Naive thymus-derived CD4-positive, alpha-beta T cell (primary cell): ENCODE data around the gene SLC37A1. TPM values are rescaled to one million over a fixed set of nuclear protein-coding genes. Genes with fewer than 3 reads are reported as not detected.

Experiments used
- ATAC-seq: fragments of 150-1000 bp; cut with Tn5 transposase; 2 replicates; pipeline ENCODE4 v1.10.0; 2021; ENCODE audit warnings: mild to moderate bottlenecking, moderate library complexity
- CTCF ChIA-PET: fragments of 350-600 bp; sonication (Branson Sonifier 250); formaldehyde crosslinking; loops from one replicate; lab custom pipeline; 2021; ENCODE audit warnings: antibody characterized with exemption; lab: Charles Lee
- POLR2A ChIA-PET: fragments of 350-600 bp; sonication (Branson Sonifier 250); formaldehyde crosslinking; loops from one replicate; lab custom pipeline; 2021; ENCODE audit warnings: antibody characterized with exemption, inconsistent platforms; lab: Charles Lee
- DNase-seq, 9 donors: peaks; one replicate each; pipeline versions ENCODE4 v3.0.0 to v3.0.0-alpha.2; 2020 to 2022; ENCODE audit warnings: mixed read lengths in 1 of 9
- H3K27ac ChIP-seq: one replicate; pipeline ENCODE4 v1.7.0; 2013; ENCODE audit warnings: mild to moderate bottlenecking, low read depth, low read length, moderate library complexity
- H3K27me3 ChIP-seq, 2 donors: one replicate each; pipeline ENCODE4 v1.7.0; 2013; ENCODE audit warnings: low read length in 2 of 2, mild to moderate bottlenecking in 2 of 2, moderate library complexity in 2 of 2; ENCODE audit not compliant: control insufficient read depth in 2 of 2, insufficient read depth in 2 of 2
- H3K36me3 ChIP-seq, 3 experiments: 1 replicate in 2 of 3; 2 replicates in 1 of 3; pipeline ENCODE4 v1.7.0; 2013; ENCODE audit warnings: low read length in 3 of 3, mild to moderate bottlenecking in 3 of 3, moderate library complexity in 1 of 3; ENCODE audit not compliant: insufficient read depth in 3 of 3, control insufficient read depth in 2 of 3
- H3K4me1 ChIP-seq, 2 donors: one replicate each; pipeline ENCODE4 v1.7.0; 2013; ENCODE audit warnings: low read length in 2 of 2, mild to moderate bottlenecking in 2 of 2, moderate library complexity in 1 of 2; ENCODE audit not compliant: control insufficient read depth in 2 of 2, insufficient read depth in 2 of 2
- H3K4me3 ChIP-seq: 2 replicates; pipeline ENCODE4 v1.7.0; 2013; ENCODE audit warnings: mild to moderate bottlenecking, low read length
- H3K9me3 ChIP-seq, 3 experiments: 1 replicate in 2 of 3; 2 replicates in 1 of 3; pipeline ENCODE4 v1.7.0; 2013; ENCODE audit warnings: low read length in 3 of 3; ENCODE audit not compliant: control insufficient read depth in 2 of 3
- H3K27ac Mint-ChIP-seq, 9 donors: one replicate each; pipeline ENCODE4 v1.8.0; 2020 to 2022; ENCODE audit warnings: mixed read lengths in 9 of 9, mild to moderate bottlenecking in 8 of 9, moderate library complexity in 5 of 9, inconsistent platforms in 2 of 9
- H3K27me3 Mint-ChIP-seq, 5 donors: one replicate each; pipeline ENCODE4 v1.8.0; 2021 to 2022; ENCODE audit warnings: mixed read lengths in 5 of 5, mild to moderate bottlenecking in 1 of 5
- H3K36me3 Mint-ChIP-seq, 5 donors: one replicate each; pipeline ENCODE4 v1.8.0; 2020 to 2022; ENCODE audit warnings: mixed read lengths in 5 of 5, mild to moderate bottlenecking in 3 of 5, inconsistent platforms in 1 of 5
- H3K4me1 Mint-ChIP-seq, 7 donors: one replicate each; pipeline ENCODE4 v1.8.0; 2020 to 2022; ENCODE audit warnings: mixed read lengths in 7 of 7, mild to moderate bottlenecking in 3 of 7, inconsistent platforms in 1 of 7
- H3K4me3 Mint-ChIP-seq, 10 donors: one replicate each; pipeline ENCODE4 v1.8.0; 2020 to 2022; ENCODE audit warnings: mild to moderate bottlenecking in 10 of 10, mixed read lengths in 10 of 10, moderate library complexity in 6 of 10, inconsistent platforms in 2 of 10
- H3K9me3 Mint-ChIP-seq, 11 donors: one replicate each; pipeline ENCODE4 v1.8.0; 2020 to 2022; ENCODE audit warnings: mixed read lengths in 11 of 11, mild to moderate bottlenecking in 4 of 11, inconsistent platforms in 1 of 11, moderate library complexity in 1 of 11
- intact Hi-C, 2 donors: fragments of 100-400 bp; cut with micrococcal nuclease; formaldehyde crosslinking; loops; one replicate each; pipeline ENCODE4 v1.15.1; 2023
- polyA plus RNA-seq, 2 donors: library from polyadenylated mRNA; unstranded; fragments of 300-500 nt; fragmentation: Illumina TruSeq; gene quantifications; one replicate each; pipeline ENCODE4 v1.2.3, GENCODE V29; 2021
- total RNA-seq, 6 experiments: library from RNA in 5 of 6; stranded (reverse) in 5 of 6; gene quantifications; 1 replicate in 5 of 6; 2 replicates in 1 of 6; pipeline ENCODE4 v1.2.3 and lab custom pipeline; 2021 to 2026

Gene SLC37A1
- total and polyA plus RNA-seq, 7 experiments from 2014 or later, result 4.4 to 23.2 (median 15.8) TPM

- ATAC-seq, result no peak
- Mint-ChIP-seq H3K4me1 (peaks cover 5 to 26% (median 12%) of the 10 kb centered on the region in 7 donors), H3K36me3 (peaks cover 3 to 20% (median 8%) of the 10 kb centered on the region in 5 donors), H3K27me3 (peaks cover 0 to 2% (median 0%) of the 10 kb centered on the region in 5 donors), H3K9me3 (peaks cover 6 to 37% (median 22%) of the 10 kb centered on the region in 11 donors), H3K4me3 (no peak overlapping the region), H3K27ac (peak overlapping the region in 1 of 9 donors; percentile 45)
- H3K27ac ChIP-seq, result no peak overlapping the region
- no peak overlapping the region for H3K4me3 ChIP-seq
- no peaks in the 10 kb centered on the region for H3K4me1 ChIP-seq
- H3K27me3 ChIP-seq, result no peaks in the 10 kb centered on the region
- ChIA-PET CTCF (no interaction called here), POLR2A (no interaction called here)
- H3K36me3 ChIP-seq, result no peaks in the 10 kb centered on the region
- DNase-seq, result no peak
- intact Hi-C loops, result no loop called here
- H3K9me3 ChIP-seq, result peaks cover 0 to 21% (median 3%) of the 10 kb centered on the region in 3 experiments
Measured at GRCh38 chr21:42608446-42608845, 94.8 kb downstream of the SLC37A1 start.

DNA sequence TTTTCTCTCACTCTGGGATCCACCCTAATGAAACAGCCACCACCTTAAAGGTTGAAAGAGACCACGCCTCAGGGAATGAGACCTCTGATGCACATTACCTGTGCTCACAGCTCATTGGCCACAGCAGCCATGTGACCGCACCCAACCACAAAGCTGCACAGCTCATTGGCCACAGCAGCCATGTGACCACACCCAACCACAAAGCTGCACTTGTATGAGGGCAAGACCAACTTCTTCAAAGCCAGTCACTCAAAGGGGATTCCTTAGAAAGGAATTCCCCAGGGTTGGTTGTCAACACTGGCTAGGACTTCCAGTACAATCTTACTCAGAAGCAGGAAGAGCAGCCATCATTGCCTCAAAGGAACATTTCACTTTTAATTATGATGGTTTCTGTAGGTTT is 96.2 kb downstream of the SLC37A1 start:
- peak overlapping the region in 2 of 9 donors; percentile 43 to 48 for H3K27ac Mint-ChIP-seq
- no peaks in the 10 kb centered on the region for H3K36me3 ChIP-seq
- POLR2A ChIA-PET, result no interaction called here

GRCh38 chr21:42611852-42612251 is 98.2 kb downstream of the SLC37A1 start:
- intact Hi-C loops, result no loop called here
- Histone ChIP-seq H3K36me3 (no peaks in the 10 kb centered on the region), H3K27ac (no peak overlapping the region), H3K4me3 (no peak overlapping the region), H3K4me1 (peaks cover 12 to 30% of the 10 kb centered on the region in 2 donors), H3K27me3 (no peaks in the 10 kb centered on the region), H3K9me3 (peaks cover 0 to 8% (median 0%) of the 10 kb centered on the region in 3 experiments)
- Mint-ChIP-seq H3K27me3 (peaks cover 0 to 2% (median 0%) of the 10 kb centered on the region in 5 donors), H3K4me1 (peaks cover 9 to 30% (median 15%) of the 10 kb centered on the region in 7 donors), H3K9me3 (peaks cover 0 to 17% (median 10%) of the 10 kb centered on the region in 11 donors), H3K4me3 (no peak overlapping the region), H3K36me3 (peaks cover 0 to 14% (median 0%) of the 10 kb centered on the region in 5 donors), H3K27ac (no peak overlapping the region)
- no peak for ATAC-seq
- POLR2A ChIA-PET, result no interaction called here
- no peak for DNase-seq
- CTCF ChIA-PET, result no interaction called here

More for the DNA sequence above, 96.2 kb downstream of the SLC37A1 start:
- CTCF ChIA-PET, result no interaction called here
- H3K4me1 ChIP-seq, result peaks cover 8 to 12% of the 10 kb centered on the region in 2 donors
- H3K27ac ChIP-seq, result no peak overlapping the region
- peak; percentile 73 for ATAC-seq
- H3K9me3 ChIP-seq, result peaks cover 0 to 18% (median 3%) of the 10 kb centered on the region in 3 experiments
- H3K27me3 ChIP-seq, result no peaks in the 10 kb centered on the region
- no peak overlapping the region for H3K4me3 Mint-ChIP-seq
- H3K27me3 Mint-ChIP-seq, result peaks cover 0 to 2% (median 0%) of the 10 kb centered on the region in 5 donors
- peak in 2 of 9 donors; percentile 49 to 62 for DNase-seq
- no peak overlapping the region for H3K4me3 ChIP-seq
- peaks cover 0 to 21% (median 0%) of the 10 kb centered on the region in 5 donors for H3K36me3 Mint-ChIP-seq
- intact Hi-C loops, result no loop called here
- peaks cover 9 to 30% (median 15%) of the 10 kb centered on the region in 7 donors for H3K4me1 Mint-ChIP-seq
- peaks cover 4 to 33% (median 19%) of the 10 kb centered on the region in 11 donors for H3K9me3 Mint-ChIP-seq

DNA sequence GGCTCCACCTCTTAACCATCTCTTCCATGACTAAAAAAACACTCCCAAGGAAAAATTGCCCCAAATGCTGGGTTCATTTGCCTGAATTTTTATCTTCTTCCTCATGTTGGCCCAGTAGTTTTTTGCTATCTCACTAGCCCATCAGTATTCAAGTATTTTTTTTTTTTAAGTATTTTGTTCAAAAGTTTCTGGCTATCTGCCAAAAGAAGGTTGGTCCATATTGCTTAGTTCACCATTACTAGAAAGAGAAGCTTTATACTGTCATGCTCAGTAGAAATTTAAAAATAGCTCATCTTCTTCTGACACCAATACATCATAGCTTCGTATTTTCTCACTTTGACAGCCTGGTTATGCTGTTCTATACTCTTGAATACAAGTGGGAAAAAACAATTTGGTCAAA is 98.7 kb downstream of the SLC37A1 start:
- Mint-ChIP-seq H3K27me3 (peaks cover 0 to 3% (median 0%) of the 10 kb centered on the region in 5 donors), H3K27ac (peak overlapping the region in 3 of 9 donors; percentile 21 to 53 (median 34)), H3K4me1 (peaks cover 9 to 30% (median 15%) of the 10 kb centered on the region in 7 donors), H3K9me3 (peaks cover 0 to 17% (median 10%) of the 10 kb centered on the region in 11 donors), H3K4me3 (no peak overlapping the region), H3K36me3 (peaks cover 0 to 14% (median 0%) of the 10 kb centered on the region in 5 donors)
- POLR2A ChIA-PET, result no interaction called here
- Histone ChIP-seq H3K4me1 (peaks cover 12 to 35% of the 10 kb centered on the region in 2 donors), H3K36me3 (no peaks in the 10 kb centered on the region), H3K27me3 (no peaks in the 10 kb centered on the region), H3K9me3 (peaks cover 0 to 8% (median 0%) of the 10 kb centered on the region in 3 experiments), H3K27ac (no peak overlapping the region), H3K4me3 (no peak overlapping the region)
- intact Hi-C loops, result no loop called here
- DNase-seq (no peak), ATAC-seq (no peak)
- CTCF ChIA-PET, result interaction anchor here (0.5 kb wide), 1 partner anchor 1430 kb away, joined by 3 read pairs; no protein-coding TSS in a partner anchor

DNA sequence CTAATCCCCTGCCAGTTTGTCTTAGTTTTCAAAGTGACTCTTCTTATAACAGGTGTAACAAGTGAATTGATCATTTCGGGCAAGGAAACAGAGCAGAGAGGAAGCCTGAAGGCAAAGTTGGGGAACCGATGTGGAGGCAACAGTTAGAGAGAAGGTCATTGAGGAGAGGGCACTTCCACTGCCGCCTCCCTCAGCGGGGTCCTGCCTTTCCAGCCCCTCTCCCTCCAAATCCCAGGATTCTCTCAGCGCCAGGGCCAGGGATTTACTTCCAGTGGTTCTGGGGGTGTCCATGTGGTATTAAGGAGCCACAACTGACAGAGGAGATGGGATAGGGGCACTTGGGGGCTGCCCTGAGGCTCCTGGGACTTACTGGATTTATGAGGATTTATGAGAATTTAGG is 100.1 kb downstream of the SLC37A1 start:
- Mint-ChIP-seq H3K36me3 (peaks cover 0 to 12% (median 0%) of the 10 kb centered on the region in 5 donors), H3K27ac (peak overlapping the region in 3 of 9 donors; percentile 23 to 39 (median 29)), H3K9me3 (peaks cover 0 to 17% (median 10%) of the 10 kb centered on the region in 11 donors), H3K27me3 (peaks cover 0 to 13% (median 0%) of the 10 kb centered on the region in 5 donors), H3K4me1 (peaks cover 9 to 34% (median 17%) of the 10 kb centered on the region in 7 donors), H3K4me3 (peak overlapping the region in 1 of 10 donors; percentile 38)
- intact Hi-C loops, result loop anchor here in 1 of 2 donors (2.0 kb wide), 1 partner anchor 71 kb away; no protein-coding TSS in a partner anchor
- Histone ChIP-seq H3K36me3 (no peaks in the 10 kb centered on the region), H3K9me3 (peaks cover 0 to 8% (median 0%) of the 10 kb centered on the region in 3 experiments), H3K4me3 (no peak overlapping the region), H3K27ac (no peak overlapping the region), H3K27me3 (no peaks in the 10 kb centered on the region), H3K4me1 (peaks cover 12 to 36% of the 10 kb centered on the region in 2 donors)
- ATAC-seq (no peak), DNase-seq (no peak)
- ChIA-PET CTCF (no interaction called here), POLR2A (no interaction called here)

- peaks cover 0 to 16% (median 0%) of the 10 kb centered on the region in 5 donors for H3K27me3 Mint-ChIP-seq
- POLR2A ChIA-PET, result interaction anchor here (1.0 to 1.1 kb wide), 2 partner anchors 39 to 41 kb away, joined by 3 read pairs; partner anchors contain the start of gene PDE9A
- H3K9me3 ChIP-seq, result peaks cover 0 to 8% (median 0%) of the 10 kb centered on the region in 3 experiments
- H3K4me3 Mint-ChIP-seq, result no peak overlapping the region
- H3K27ac ChIP-seq, result peak overlapping the region; percentile 31
- intact Hi-C loops, result loop anchor here in 1 of 2 donors (2.0 kb wide), 1 partner anchor 70 kb away; no protein-coding TSS in a partner anchor
- peaks cover 9 to 32% (median 17%) of the 10 kb centered on the region in 7 donors for H3K4me1 Mint-ChIP-seq
- peak; percentile 74 for ATAC-seq
- CTCF ChIA-PET, result no interaction called here
- H3K36me3 Mint-ChIP-seq, result peaks cover 0 to 12% (median 0%) of the 10 kb centered on the region in 5 donors
- H3K36me3 ChIP-seq, result no peaks in the 10 kb centered on the region
- H3K9me3 Mint-ChIP-seq, result peaks cover 0 to 17% (median 9%) of the 10 kb centered on the region in 11 donors
- peak in 7 of 9 donors; percentile 48 to 63 (median 59) for DNase-seq
- H3K4me1 ChIP-seq, result peaks cover 12 to 36% of the 10 kb centered on the region in 2 donors
- no peaks in the 10 kb centered on the region for H3K27me3 ChIP-seq
- peak overlapping the region; percentile 60 for H3K4me3 ChIP-seq
- H3K27ac Mint-ChIP-seq, result peak overlapping the region in 1 of 9 donors; percentile 24
Measured at GRCh38 chr21:42614396-42614795, 100.7 kb downstream of the SLC37A1 start.
